Mesenchymal stem cell (in vitro differentiated cells and primary cell): ENCODE measurements around the gene ALOX15.

Source experiments
- DNase-seq: peaks from one replicate; pipeline ENCODE4 v3.0.0-alpha.2; 2013
- H2AFZ ChIP-seq: one replicate; pipeline ENCODE4 v1.6.1; 2013; ENCODE audit warnings: low read depth, mild to moderate bottlenecking, control low read depth, inconsistent platforms, low read length, moderate library complexity
- H2AK5ac ChIP-seq: 2 replicates; pipeline ENCODE4 v1.6.1; 2013; ENCODE audit warnings: low read length, moderate library complexity, mild to moderate bottlenecking, inconsistent platforms; ENCODE audit not compliant: severe bottlenecking
- H2BK120ac ChIP-seq: one replicate; pipeline ENCODE4 v1.6.1; 2013; ENCODE audit warnings: low read depth, mild to moderate bottlenecking, inconsistent platforms, low read length, moderate library complexity
- H2BK12ac ChIP-seq, 2 experiments: one replicate each; pipeline ENCODE4 v1.6.1; 2013; ENCODE audit warnings: inconsistent platforms in 2 of 2, low read length in 2 of 2, mild to moderate bottlenecking in 2 of 2, moderate library complexity in 2 of 2, control low read depth in 1 of 2
- H2BK15ac ChIP-seq: one replicate; pipeline ENCODE4 v1.6.1; 2013; ENCODE audit warnings: mild to moderate bottlenecking, low read depth, inconsistent platforms; ENCODE audit not compliant: poor library complexity, severe bottlenecking
- H2BK5ac ChIP-seq: 2 replicates; pipeline ENCODE4 v1.6.1; 2013; ENCODE audit warnings: low read depth, mild to moderate bottlenecking, low read length, control low read depth, inconsistent platforms; ENCODE audit not compliant: poor library complexity, severe bottlenecking
- H3K14ac ChIP-seq, 2 experiments: one replicate each; pipeline ENCODE4 v1.6.1; 2013; ENCODE audit warnings: inconsistent platforms in 2 of 2, low read length in 2 of 2, control low read depth in 1 of 2, mild to moderate bottlenecking in 1 of 2, moderate library complexity in 1 of 2
- H3K18ac ChIP-seq, 2 experiments: one replicate each; pipeline ENCODE4 v1.6.1; 2013; ENCODE audit warnings: inconsistent platforms in 2 of 2, low read length in 2 of 2, control low read depth in 1 of 2, low read depth in 1 of 2, mild to moderate bottlenecking in 1 of 2
- H3K23ac ChIP-seq, 2 experiments: one replicate each; pipeline ENCODE4 v1.6.1; 2013; ENCODE audit warnings: inconsistent platforms in 2 of 2, low read length in 2 of 2, mild to moderate bottlenecking in 2 of 2, moderate library complexity in 2 of 2, control low read depth in 1 of 2
- H3K27ac ChIP-seq: 2 replicates; pipeline ENCODE4 v1.5.1; 2013; ENCODE audit warnings: mild to moderate bottlenecking, moderate library complexity, low read length, control low read depth, inconsistent platforms; ENCODE audit not compliant: poor library complexity, severe bottlenecking
- H3K27me3 ChIP-seq, 2 experiments: 2 replicates each; pipeline versions ENCODE4 v1.6.1 to v1.7.0; 2013; ENCODE audit warnings: low read length in 2 of 2, mild to moderate bottlenecking in 2 of 2, moderate library complexity in 2 of 2, control low read depth in 1 of 2, inconsistent platforms in 1 of 2; ENCODE audit not compliant: control insufficient read depth in 1 of 2, insufficient read depth in 1 of 2
- H3K36me3 ChIP-seq, 2 experiments: 2 replicates each; pipeline versions ENCODE4 v1.6.1 to v1.7.0; 2013; ENCODE audit warnings: low read length in 2 of 2, control low read depth in 1 of 2, inconsistent platforms in 1 of 2, low read depth in 1 of 2, mild to moderate bottlenecking in 1 of 2; ENCODE audit not compliant: insufficient read depth in 2 of 2, control insufficient read depth in 1 of 2
- H3K4ac ChIP-seq, 2 experiments: one replicate each; pipeline ENCODE4 v1.6.1; 2013; ENCODE audit warnings: inconsistent platforms in 2 of 2, low read length in 2 of 2, mild to moderate bottlenecking in 2 of 2, moderate library complexity in 2 of 2, control low read depth in 1 of 2, low read depth in 1 of 2
- H3K4me1 ChIP-seq: 2 replicates; pipeline ENCODE4 v1.6.1; 2013; ENCODE audit warnings: low read depth, low read length, control low read depth; ENCODE audit not compliant: control insufficient read depth, insufficient read depth
- H3K4me2 ChIP-seq: 2 replicates; pipeline ENCODE4 v1.6.1; 2013; ENCODE audit warnings: low read length, mild to moderate bottlenecking, inconsistent platforms; ENCODE audit not compliant: poor library complexity, severe bottlenecking
- H3K4me3 ChIP-seq, 2 experiments: 2 replicates each; pipeline versions ENCODE4 v1.5.1 to v1.7.0; 2013; ENCODE audit warnings: low read length in 2 of 2, mild to moderate bottlenecking in 2 of 2, control low read depth in 1 of 2, low read depth in 1 of 2; ENCODE audit not compliant: insufficient read depth in 1 of 2
- H3K79me1 ChIP-seq: replicated peaks from 2 replicates; pipeline ENCODE4 v1.6.1; 2013; ENCODE audit warnings: mild to moderate bottlenecking, control low read depth, low read length, inconsistent platforms; ENCODE audit not compliant: poor library complexity, severe bottlenecking
- H3K9ac ChIP-seq: 2 replicates; pipeline ENCODE4 v1.7.0; 2013; ENCODE audit warnings: mild to moderate bottlenecking, low read length, moderate library complexity
- H3K9me3 ChIP-seq: 2 replicates; pipeline ENCODE4 v1.7.0; 2013; ENCODE audit warnings: mild to moderate bottlenecking, low read length; ENCODE audit not compliant: control insufficient read depth
- H4K8ac ChIP-seq: one replicate; pipeline ENCODE4 v1.6.1; 2013; ENCODE audit warnings: inconsistent platforms, mild to moderate bottlenecking, low read length, moderate library complexity
- H4K91ac ChIP-seq: one replicate; pipeline ENCODE4 v1.6.1; 2013; ENCODE audit warnings: mild to moderate bottlenecking, low read length, inconsistent platforms
- WGBS: methylation state at CpG from one replicate; pipeline ENCODE4 v1.1.7; 2013; ENCODE audit warnings: mixed read lengths; 5-methylcytosine and 5-hydroxymethylcytosine counted together

Gene ALOX15

GRCh38 chr17:4616476-4616875, 25.0 kb downstream of the ALOX15 start:
- Histone ChIP-seq H3K79me1 (no peaks in the 10 kb centered on the region), H2BK12ac (no peak overlapping the region), H2BK5ac (no peak overlapping the region), H3K14ac (no peak overlapping the region), H3K36me3 (no peaks in the 10 kb centered on the region), H3K4me2 (no peak overlapping the region), H3K9ac (no peak overlapping the region), H3K18ac (no peak overlapping the region), H3K4me3 (no peak overlapping the region), H3K27me3 (peaks cover 18 to 28% of the 10 kb centered on the region in 2 experiments), H2BK120ac (no peak overlapping the region), H3K9me3 (no peaks in the 10 kb centered on the region), H3K27ac (no peak overlapping the region), H4K8ac (no peak overlapping the region), H2AK5ac (no peak overlapping the region), H3K4me1 (no peaks in the 10 kb centered on the region), H2AFZ (no peak overlapping the region), H3K4ac (no peak overlapping the region), H2BK15ac (no peak overlapping the region), H4K91ac (no peak overlapping the region), H3K23ac (no peak overlapping the region)
- 85% methylated on average over 9 of the region's 9 CpGs for WGBS
- no peak for DNase-seq

GRCh38 chr17:4610656-4611055, 30.8 kb downstream of the ALOX15 start:
- H2BK5ac ChIP-seq, result no peak overlapping the region

GRCh38 chr17:4610162-4610561, 31.3 kb downstream of the ALOX15 start:
- no peak overlapping the region for H3K23ac ChIP-seq
- H3K9me3 ChIP-seq, result no peaks in the 10 kb centered on the region
- no peak overlapping the region for H3K14ac ChIP-seq
- no peak overlapping the region for H3K27ac ChIP-seq
- H4K8ac ChIP-seq, result no peak overlapping the region
- no peak overlapping the region for H2AFZ ChIP-seq
- H3K9ac ChIP-seq, result no peak overlapping the region
- no peak overlapping the region for H2BK120ac ChIP-seq
- peaks cover 4 to 20% of the 10 kb centered on the region in 2 experiments for H3K27me3 ChIP-seq
- WGBS, result 89% methylated on average over 5 of the region's 5 CpGs
- H3K79me1 ChIP-seq, result no peaks in the 10 kb centered on the region
- H2BK15ac ChIP-seq, result no peak overlapping the region
- no peak overlapping the region for H3K4ac ChIP-seq
- H2AK5ac ChIP-seq, result no peak overlapping the region
- no peak overlapping the region for H3K4me2 ChIP-seq
- DNase-seq, result no peak
- no peak overlapping the region for H2BK12ac ChIP-seq
- H4K91ac ChIP-seq, result no peak overlapping the region
- H3K36me3 ChIP-seq, result no peaks in the 10 kb centered on the region
- no peak overlapping the region for H3K18ac ChIP-seq
- H3K4me3 ChIP-seq, result no peak overlapping the region
- peaks cover 17% of the 10 kb centered on the region for H3K4me1 ChIP-seq
- no peak overlapping the region for H2BK5ac ChIP-seq

More at GRCh38 chr17:4610656-4611055, 30.8 kb downstream of the ALOX15 start:
- no peak overlapping the region for H4K91ac ChIP-seq
- no peak overlapping the region for H3K4ac ChIP-seq
- H3K27me3 ChIP-seq, result peaks cover 4 to 20% of the 10 kb centered on the region in 2 experiments
- H3K79me1 ChIP-seq, result no peaks in the 10 kb centered on the region
- no peak overlapping the region for H2AK5ac ChIP-seq
- H2BK120ac ChIP-seq, result no peak overlapping the region
- no peak overlapping the region for H4K8ac ChIP-seq
- H3K36me3 ChIP-seq, result no peaks in the 10 kb centered on the region
- no peak overlapping the region for H3K23ac ChIP-seq
- H2BK15ac ChIP-seq, result no peak overlapping the region
- H3K27ac ChIP-seq, result no peak overlapping the region
- no peak overlapping the region for H3K4me2 ChIP-seq
- H3K18ac ChIP-seq, result no peak overlapping the region
- peaks cover 16% of the 10 kb centered on the region for H3K4me1 ChIP-seq
- no peak overlapping the region for H2AFZ ChIP-seq
- H3K9me3 ChIP-seq, result no peaks in the 10 kb centered on the region
- WGBS, result 91% methylated on average over 6 of the region's 6 CpGs
- no peak overlapping the region for H3K4me3 ChIP-seq
- no peak overlapping the region for H2BK12ac ChIP-seq
- no peak overlapping the region for H3K9ac ChIP-seq
- no peak overlapping the region for H3K14ac ChIP-seq
- no peak for DNase-seq

GRCh38 chr17:4609761-4610160, 31.7 kb downstream of the ALOX15 start:
- 95% methylated on average over 7 of the region's 7 CpGs for WGBS
- H2AFZ ChIP-seq, result no peak overlapping the region
- no peak for DNase-seq

More at GRCh38 chr17:4609761-4610160, 31.7 kb downstream of the ALOX15 start:
- Histone ChIP-seq H3K4me2 (no peak overlapping the region), H3K4me1 (peaks cover 18% of the 10 kb centered on the region), H3K4ac (no peak overlapping the region), H2BK15ac (no peak overlapping the region), H4K8ac (no peak overlapping the region), H3K18ac (no peak overlapping the region), H2AK5ac (no peak overlapping the region), H4K91ac (no peak overlapping the region), H2BK120ac (no peak overlapping the region), H3K4me3 (no peak overlapping the region), H3K23ac (no peak overlapping the region), H3K27me3 (peaks cover 4 to 20% of the 10 kb centered on the region in 2 experiments), H3K79me1 (no peaks in the 10 kb centered on the region), H3K27ac (no peak overlapping the region), H3K9ac (no peak overlapping the region), H3K9me3 (no peaks in the 10 kb centered on the region), H2BK5ac (no peak overlapping the region), H2BK12ac (no peak overlapping the region), H3K36me3 (no peaks in the 10 kb centered on the region), H3K14ac (no peak overlapping the region)
